IMR-90 (cell line): Measurements from ENCODE around the gene MEGF10. TPM values are rescaled to one million over a fixed set of nuclear protein-coding genes. Genes with fewer than 3 reads are reported as not detected.

ENCODE experiments used
- ATAC-seq: fragments of 200-7000 bp; cut with Tn5 transposase; 2 replicates; pipeline ENCODE4 v1.9.1; 2020; ENCODE audit warnings: low read depth, mild to moderate bottlenecking, moderate library complexity
- BruUV-seq: library from RNA; stranded (reverse); fragments of 400-500 nt; replicated peaks from 2 replicates; lab custom pipeline; 2021; lab: Mats Ljungman, UMichigan
- CTCF ChIA-PET: fragments of 300-600 bp; formaldehyde crosslinking; extraction: SDS; loops from one replicate; lab custom pipeline; 2021; ENCODE audit warnings: antibody characterized with exemption; lab: Yijun Ruan, JAX
- POLR2A ChIA-PET: fragments of 300-600 bp; sonication (Branson Sonifier 250); formaldehyde crosslinking; loops from one replicate; lab custom pipeline; 2022; ENCODE audit warnings: antibody characterized with exemption; ENCODE audit not compliant: unreplicated experiment; lab: Charles Lee
- DNase-seq: peaks from one replicate; pipeline ENCODE4 v3.0.0; 2013
- H2AFZ ChIP-seq: replicated peaks from 2 replicates; pipeline ENCODE3; 2013; ENCODE audit warnings: low read length, mild to moderate bottlenecking; ENCODE audit not compliant: poor library complexity
- H2AK5ac ChIP-seq: 2 replicates; pipeline ENCODE4 v1.6.1; 2013; ENCODE audit warnings: low read depth, low read length, inconsistent platforms
- H2AK9ac ChIP-seq: replicated peaks from 2 replicates; pipeline ENCODE3; 2013; ENCODE audit warnings: mild to moderate bottlenecking, low read depth, low read length, moderate library complexity; ENCODE audit not compliant: poor library complexity
- H2BK120ac ChIP-seq: 2 replicates; pipeline ENCODE4 v1.6.1; 2013; ENCODE audit warnings: low read depth, low read length, inconsistent platforms
- H2BK15ac ChIP-seq: 3 replicates; pipeline ENCODE4 v1.6.1; 2013; ENCODE audit warnings: low read depth, low read length, inconsistent platforms
- H2BK20ac ChIP-seq: 2 replicates; pipeline ENCODE4 v1.6.1; 2013; ENCODE audit warnings: low read depth, mild to moderate bottlenecking, inconsistent platforms, low read length, moderate library complexity
- H2BK5ac ChIP-seq: 2 replicates; pipeline ENCODE4 v1.6.1; 2013; ENCODE audit warnings: mild to moderate bottlenecking, low read depth, low read length, inconsistent platforms; ENCODE audit not compliant: poor library complexity, severe bottlenecking
- H3K14ac ChIP-seq: replicated peaks from 2 replicates; pipeline ENCODE4 v1.6.1; 2013; ENCODE audit warnings: low read depth, low read length, inconsistent platforms
- H3K18ac ChIP-seq: 2 replicates; pipeline ENCODE4 v1.6.1; 2013; ENCODE audit warnings: low read depth, low read length, control low read depth
- H3K23ac ChIP-seq: 2 replicates; pipeline ENCODE4 v1.6.1; 2013; ENCODE audit warnings: low read depth, low read length, inconsistent platforms
- H3K27ac ChIP-seq: 2 replicates; pipeline ENCODE4 v1.5.1; 2013; ENCODE audit warnings: mild to moderate bottlenecking, control low read depth, low read length; ENCODE audit not compliant: insufficient read depth
- H3K27me3 ChIP-seq: 2 replicates; pipeline ENCODE4 v1.6.1; 2013; ENCODE audit warnings: low read length; ENCODE audit not compliant: control insufficient read depth, insufficient read depth
- H3K36me3 ChIP-seq: 2 replicates; pipeline ENCODE4 v1.6.1; 2013; ENCODE audit warnings: low read length, mixed read lengths; ENCODE audit not compliant: control insufficient read depth, insufficient read depth
- H3K4ac ChIP-seq: 2 replicates; pipeline ENCODE4 v1.6.1; 2013; ENCODE audit warnings: low read depth, low read length, inconsistent platforms
- H3K4me1 ChIP-seq: 2 replicates; pipeline ENCODE4 v1.6.1; 2013; ENCODE audit warnings: low read length, mixed read lengths; ENCODE audit not compliant: control insufficient read depth, insufficient read depth
- H3K4me2 ChIP-seq: 2 replicates; pipeline ENCODE4 v1.6.1; 2013; ENCODE audit warnings: low read depth, mild to moderate bottlenecking, control low read depth, low read length, moderate library complexity
- H3K4me3 ChIP-seq: 2 replicates; pipeline ENCODE4 v1.5.1; 2013; ENCODE audit warnings: low read depth, mild to moderate bottlenecking, control low read depth, low read length, moderate library complexity; ENCODE audit not compliant: insufficient read depth
- H3K56ac ChIP-seq: 2 replicates; pipeline ENCODE4 v1.6.1; 2013; ENCODE audit warnings: low read length, inconsistent platforms; ENCODE audit not compliant: insufficient read depth; ENCODE audit errors: extremely low read depth
- H3K79me1 ChIP-seq, 2 experiments: 2 replicates each; pipeline ENCODE4 v1.6.1; 2013; ENCODE audit warnings: low read length in 2 of 2, inconsistent platforms in 1 of 2, low read depth in 1 of 2
- H3K9ac ChIP-seq: 2 replicates; pipeline ENCODE4 v1.6.1; 2013; ENCODE audit warnings: low read depth, low read length, control low read depth
- H3K9me1 ChIP-seq: 2 replicates; pipeline ENCODE4 v1.6.1; 2013; ENCODE audit warnings: low read length, inconsistent platforms; ENCODE audit not compliant: insufficient read depth
- H3K9me3 ChIP-seq: 2 replicates; pipeline ENCODE4 v1.6.1; 2013; ENCODE audit warnings: low read length; ENCODE audit not compliant: control insufficient read depth, insufficient read depth
- H4K20me1 ChIP-seq: 2 replicates; pipeline ENCODE4 v1.6.1; 2013; ENCODE audit warnings: low read length, inconsistent platforms; ENCODE audit not compliant: insufficient read depth
- H4K5ac ChIP-seq: 2 replicates; pipeline ENCODE4 v1.6.1; 2013; ENCODE audit warnings: mild to moderate bottlenecking, low read depth, low read length, control low read depth
- H4K8ac ChIP-seq, 2 experiments: 2 replicates each; pipeline ENCODE4 v1.6.1; 2013; ENCODE audit warnings: low read depth in 2 of 2, low read length in 2 of 2, control low read depth in 1 of 2, inconsistent platforms in 1 of 2
- H4K91ac ChIP-seq: 2 replicates; pipeline ENCODE4 v1.6.1; 2013; ENCODE audit warnings: low read depth, low read length, inconsistent platforms; ENCODE audit not compliant: insufficient read depth
- FOS ChIP-seq: fragments of 150-350 bp; IDR thresholded peaks from 2 replicates; pipeline ENCODE4 v1.6.1; 2016; ENCODE audit warnings: low read depth, low read length
- MAFK ChIP-seq: IDR thresholded peaks from 2 replicates; pipeline ENCODE4 v1.6.1; 2012; ENCODE audit warnings: low read depth, low read length, improper control_type of control experiment
- NFE2L2 ChIP-seq: fragments of 150-350 bp; IDR thresholded peaks from 2 replicates; pipeline ENCODE4 v1.6.1; 2016; ENCODE audit warnings: low read depth, mild to moderate bottlenecking, low read length
- RAD21 ChIP-seq: IDR thresholded peaks from 2 replicates; pipeline ENCODE4 v1.6.1; 2012; ENCODE audit warnings: low read length, improper control_type of control experiment
- WGBS, 2 experiments: methylation state at CpG; one replicate each; pipeline versions ENCODE4 v1.1.5 to v1.1.7; 2013; ENCODE audit warnings: missing lambda C conversion rate in 2 of 2; ENCODE audit not compliant: insufficient read length in 1 of 2; ENCODE audit errors: extremely low coverage in 2 of 2; 5-methylcytosine and 5-hydroxymethylcytosine counted together
- dilution Hi-C: fragments of 300-500 bp; cut with HindIII; formaldehyde crosslinking; loops from one replicate; pipeline ENCODE4 v1.14.3; 2018; ENCODE audit warnings: low sequenced_read_pairs; ENCODE audit not compliant: unreplicated experiment
- in situ Hi-C: fragments of 300-500 bp; cut with MboI; formaldehyde crosslinking; loops from 3 replicates; pipeline ENCODE4 v1.14.3; 2019; ENCODE audit warnings: low sequenced_read_pairs, inconsistent platforms, mixed read lengths
- intact Hi-C: fragments of 100-400 bp; cut with micrococcal nuclease; formaldehyde crosslinking; loops from 2 replicates; pipeline ENCODE4 v1.10.0; 2022
- polyA plus RNA-seq, 3 experiments: library from polyadenylated mRNA; depleted of rRNA; stranded (reverse); fragments of >200 nt; gene quantifications; 2 replicates each; pipeline ENCODE4 v1.2.3, GENCODE V29; 2012; ENCODE audit warnings: low replicate concordance in 1 of 3
- total RNA-seq: library from RNA; depleted of rRNA; stranded (reverse); fragments of >200 nt; gene quantifications from 2 replicates; pipeline ENCODE4 v1.2.3, GENCODE V29; 2012
- TF ChIP-seq, protein P1 (sequence below): fragments of 150-350 bp; IDR thresholded peaks from 2 replicates; pipeline ENCODE4 v1.6.1; 2016; ENCODE audit warnings: low read depth, mild to moderate bottlenecking, low read length, moderate library complexity, borderline replicate concordance

Gene MEGF10
- total and polyA plus RNA-seq, 2 of the 4 experiments (the other 2 are of a cell fraction) = not detected

DNA sequence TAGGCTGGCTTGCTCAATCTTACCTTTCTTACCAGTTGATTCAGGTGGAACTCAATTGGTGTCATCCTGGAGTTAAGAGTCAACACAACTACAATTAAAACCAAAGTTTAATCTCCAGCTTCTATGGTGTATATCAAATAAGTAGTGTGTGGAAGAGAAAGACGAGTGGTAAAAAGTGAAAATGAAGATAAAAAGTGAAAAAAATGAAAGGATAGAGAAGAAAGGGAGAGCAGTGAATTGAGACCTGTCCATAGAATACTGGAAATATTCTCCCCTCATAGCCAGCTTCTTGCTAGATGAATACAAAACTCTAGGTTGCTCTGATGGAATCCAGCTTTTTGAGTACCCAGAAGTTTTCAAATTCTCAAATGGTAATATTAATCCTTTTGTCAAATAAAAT lies 76.4 kb downstream of the MEGF10 start:
- Histone ChIP-seq H3K36me3 (no peaks in the 10 kb centered on the region), H2BK20ac (no peak overlapping the region), H3K9me1 (no peaks in the 10 kb centered on the region), H3K79me1 (no peaks in the 10 kb centered on the region), H2BK15ac (no peak overlapping the region), H4K8ac (no peak overlapping the region), H2BK120ac (no peak overlapping the region), H3K18ac (no peak overlapping the region), H3K23ac (no peak overlapping the region), H3K27me3 (peaks cover 20% of the 10 kb centered on the region), H2AFZ (no peak overlapping the region), H3K4me1 (peaks cover 1% of the 10 kb centered on the region; the same call in 1 of the 2 replicates), H2AK5ac (no peak overlapping the region), H3K4me3 (no peak overlapping the region), H2AK9ac (no peak overlapping the region), H4K91ac (no peak overlapping the region), H3K56ac (no peak overlapping the region), H3K4me2 (no peak overlapping the region), H3K4ac (no peak overlapping the region), H2BK5ac (no peak overlapping the region), H3K14ac (no peak overlapping the region), H4K20me1 (no peaks in the 10 kb centered on the region), H3K27ac (no peak overlapping the region), H3K9me3 (no peaks in the 10 kb centered on the region), H3K9ac (no peak overlapping the region), H4K5ac (no peak overlapping the region)
- no TSS peak for BruUV-seq
- no peak for TF ChIP-seq NFE2L2
- no peak for TF ChIP-seq RAD21
- TF ChIP-seq MAFK = no peak
- no peak for TF ChIP-seq FOS
- TF ChIP-seq, protein P1, sequence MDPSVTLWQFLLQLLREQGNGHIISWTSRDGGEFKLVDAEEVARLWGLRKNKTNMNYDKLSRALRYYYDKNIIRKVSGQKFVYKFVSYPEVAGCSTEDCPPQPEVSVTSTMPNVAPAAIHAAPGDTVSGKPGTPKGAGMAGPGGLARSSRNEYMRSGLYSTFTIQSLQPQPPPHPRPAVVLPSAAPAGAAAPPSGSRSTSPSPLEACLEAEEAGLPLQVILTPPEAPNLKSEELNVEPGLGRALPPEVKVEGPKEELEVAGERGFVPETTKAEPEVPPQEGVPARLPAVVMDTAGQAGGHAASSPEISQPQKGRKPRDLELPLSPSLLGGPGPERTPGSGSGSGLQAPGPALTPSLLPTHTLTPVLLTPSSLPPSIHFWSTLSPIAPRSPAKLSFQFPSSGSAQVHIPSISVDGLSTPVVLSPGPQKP = no peak
- no peak for DNase-seq
- WGBS, 2 experiments = 100% methylated on average over 1 of the region's 1 CpG; no CpG with 5 or more reads in 1 of the 2 experiments
- CTCF ChIA-PET = no interaction called here
- intact Hi-C loops = no loop called here
- in situ Hi-C loops = no loop called here
- dilution Hi-C loops = no loop called here
- POLR2A ChIA-PET = no interaction called here
- ATAC-seq = no peak
